Esophagus mucosa (tissue), 1 donor: ENCODE results near the gene CENPB. TPM values are rescaled to one million over a fixed set of nuclear protein-coding genes. Genes with fewer than 3 reads are reported as not detected.

Source experiments
- ATAC-seq: fragments of 200-7000 bp; cut with Tn5 transposase; one replicate; pipeline ENCODE4 v1.9.1; 2020
- total RNA-seq: library from RNA; stranded (reverse); gene quantifications from one replicate; pipeline ENCODE4 v1.2.4, GENCODE V29; 2023
- donor health status: DM: yes; HTN: yes; CAD: no.

Gene CENPB
- total RNA-seq, 1 donor from 2014 or later: 50.8 TPM

GRCh38 chr20:3787324-3788014, 929 bp upstream of the CENPB start:
- ATAC-seq: no peak

DNA sequence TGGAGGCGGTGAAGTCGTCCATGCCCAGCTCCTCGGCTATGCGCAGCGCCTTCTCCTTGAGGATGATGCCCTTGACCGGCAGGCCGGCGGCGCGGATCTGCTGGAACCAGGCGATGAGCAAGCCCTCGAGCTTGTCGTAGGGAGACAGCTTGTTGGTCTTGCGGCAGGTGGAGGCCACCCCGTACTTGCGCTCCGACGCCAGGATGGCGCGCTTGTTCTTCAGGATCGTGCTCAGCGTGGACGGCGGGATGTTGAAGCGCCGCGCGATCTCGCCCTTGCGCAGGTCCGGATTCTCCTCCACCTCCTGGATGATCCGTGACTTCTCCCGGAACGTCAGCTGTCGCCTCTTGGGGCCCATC, 435 bp downstream of the CENPB start:
- peak; percentile 14 for ATAC-seq

DNA sequence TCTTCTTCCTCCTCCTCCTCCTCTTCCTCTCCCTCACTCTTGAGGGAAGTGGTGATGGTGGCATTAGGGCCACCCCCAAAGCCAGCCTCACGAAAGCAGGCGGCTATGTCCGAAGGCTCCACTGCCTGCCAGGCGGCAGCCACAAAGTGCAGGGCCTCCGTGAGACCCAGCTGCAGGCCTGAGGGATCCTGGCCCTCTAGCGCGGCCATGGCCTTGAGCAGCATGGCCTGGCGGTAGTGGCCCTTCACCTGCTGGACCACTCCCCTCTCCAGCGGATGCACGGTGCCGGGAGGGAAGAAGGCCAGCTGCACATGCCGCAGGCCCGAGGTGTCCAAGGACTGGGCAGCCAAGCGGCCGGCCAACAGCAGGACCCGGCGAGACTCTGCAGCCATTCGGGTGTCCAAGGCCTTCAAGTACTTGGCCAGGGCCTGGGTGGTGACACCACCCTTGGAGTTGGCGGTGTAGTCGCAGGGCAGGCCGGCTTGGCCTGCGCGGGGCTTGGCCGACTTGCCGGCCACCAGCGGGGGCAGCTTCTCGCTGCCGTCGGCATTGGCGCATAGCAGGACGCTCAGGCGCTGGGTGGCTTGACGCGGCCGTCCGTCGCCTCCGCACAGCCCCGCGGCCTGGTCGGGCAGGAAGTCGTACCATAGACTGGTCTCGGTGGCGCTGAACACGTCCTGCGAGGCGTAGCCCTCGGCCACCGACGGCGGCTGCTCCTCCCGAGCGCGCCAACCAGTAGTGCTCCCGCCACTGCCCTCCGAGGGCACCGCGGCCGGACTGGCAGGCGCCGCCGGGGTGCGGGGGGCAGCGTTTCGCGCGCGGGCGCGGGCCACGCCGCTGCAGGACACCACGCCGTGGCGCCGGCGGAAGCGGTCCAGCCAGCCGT, 1.1 kb downstream of the CENPB start:
- ATAC-seq: peak; percentile 23

DNA sequence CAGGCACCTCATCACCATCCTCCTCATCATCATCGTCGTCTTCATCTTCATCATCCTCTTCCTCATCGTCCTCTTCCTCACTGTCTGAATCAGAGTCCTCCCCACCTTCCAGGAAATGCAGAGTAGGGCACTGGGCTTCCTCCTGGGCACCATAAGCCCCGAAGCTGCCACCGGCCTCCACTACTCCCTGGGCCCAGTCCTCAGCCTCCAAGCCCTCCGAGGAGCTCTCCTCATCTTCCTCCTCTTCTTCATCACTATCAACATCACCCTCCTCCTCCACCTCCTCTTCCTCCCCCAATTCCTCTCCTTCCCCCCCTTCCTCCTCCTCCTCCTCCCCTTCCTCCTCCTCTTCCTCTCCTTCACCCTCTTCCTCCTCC, 1.7 kb downstream of the CENPB start:
- no peak for ATAC-seq

DNA sequence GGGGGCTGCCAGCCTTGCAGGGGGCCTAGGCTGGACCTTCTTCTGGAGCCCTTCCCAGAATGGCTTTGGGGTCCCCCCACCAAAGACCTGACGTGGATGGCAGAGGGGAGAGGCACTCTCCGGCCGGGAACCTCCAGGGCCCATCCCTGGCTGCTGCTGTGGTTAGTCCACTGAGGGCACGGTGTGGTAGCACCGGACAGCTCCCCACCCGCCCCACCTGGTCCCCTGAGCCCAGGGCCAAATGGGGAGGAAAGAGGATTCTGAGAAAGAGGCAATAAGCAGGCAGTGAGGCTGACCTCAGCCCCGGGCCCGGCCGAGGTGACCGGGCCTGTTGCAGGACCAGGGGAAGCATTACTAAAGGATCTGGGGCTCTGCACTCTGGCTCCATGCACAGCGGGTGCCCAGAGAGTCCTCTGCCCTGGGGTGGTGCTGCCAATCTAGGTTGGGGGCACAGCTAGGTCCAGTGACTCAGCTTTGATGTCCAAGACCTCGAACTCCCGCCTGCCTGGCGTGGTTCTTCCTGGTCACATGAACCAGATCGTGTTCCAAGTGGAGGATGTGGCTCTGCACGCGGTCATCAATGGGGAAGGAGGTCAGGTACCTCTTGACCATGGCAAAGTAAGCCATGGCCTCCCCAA, 2.2 kb downstream of the CENPB start:
- ATAC-seq: no peak

- ATAC-seq: no peak
Observed at GRCh38 chr20:3783511-3784195, 2.9 kb downstream of the CENPB start.

- peak; percentile 7 for ATAC-seq
Observed at GRCh38 chr20:3783068-3783489, 3.5 kb downstream of the CENPB start.

GRCh38 chr20:3782597-3782996, 3.9 kb downstream of the CENPB start:
- ATAC-seq: no peak

GRCh38 chr20:3781153-3781910, 5.2 kb downstream of the CENPB start, which contains the start of gene SPEF1:
Gene SPEF1, minus strand, starts transcription at chr20:3781448. Its CDS starts 161 bp downstream, at chr20:3781287.
- ATAC-seq: peak; percentile 62

DNA sequence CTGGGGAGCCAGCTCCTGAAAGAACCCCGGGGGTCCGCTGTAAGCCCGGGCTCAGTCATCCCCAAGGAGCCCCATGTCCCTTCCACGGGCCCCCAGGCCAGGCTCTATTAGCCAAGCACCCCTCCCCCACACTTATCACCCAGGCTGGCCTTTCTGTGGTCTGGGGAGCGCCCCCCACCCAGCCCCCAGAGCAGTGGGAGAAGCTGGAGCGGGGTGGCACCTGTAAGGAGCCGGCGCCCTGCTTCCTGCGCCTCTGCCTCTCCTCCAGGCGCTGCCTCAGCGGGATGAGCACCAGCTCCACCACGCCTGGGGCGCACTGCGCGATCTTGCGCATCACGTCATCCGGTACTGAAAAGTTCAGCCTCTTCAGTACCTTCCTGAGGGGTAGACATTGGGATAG, 7.6 kb downstream of the CENPB start:
- ATAC-seq: no peak

DNA sequence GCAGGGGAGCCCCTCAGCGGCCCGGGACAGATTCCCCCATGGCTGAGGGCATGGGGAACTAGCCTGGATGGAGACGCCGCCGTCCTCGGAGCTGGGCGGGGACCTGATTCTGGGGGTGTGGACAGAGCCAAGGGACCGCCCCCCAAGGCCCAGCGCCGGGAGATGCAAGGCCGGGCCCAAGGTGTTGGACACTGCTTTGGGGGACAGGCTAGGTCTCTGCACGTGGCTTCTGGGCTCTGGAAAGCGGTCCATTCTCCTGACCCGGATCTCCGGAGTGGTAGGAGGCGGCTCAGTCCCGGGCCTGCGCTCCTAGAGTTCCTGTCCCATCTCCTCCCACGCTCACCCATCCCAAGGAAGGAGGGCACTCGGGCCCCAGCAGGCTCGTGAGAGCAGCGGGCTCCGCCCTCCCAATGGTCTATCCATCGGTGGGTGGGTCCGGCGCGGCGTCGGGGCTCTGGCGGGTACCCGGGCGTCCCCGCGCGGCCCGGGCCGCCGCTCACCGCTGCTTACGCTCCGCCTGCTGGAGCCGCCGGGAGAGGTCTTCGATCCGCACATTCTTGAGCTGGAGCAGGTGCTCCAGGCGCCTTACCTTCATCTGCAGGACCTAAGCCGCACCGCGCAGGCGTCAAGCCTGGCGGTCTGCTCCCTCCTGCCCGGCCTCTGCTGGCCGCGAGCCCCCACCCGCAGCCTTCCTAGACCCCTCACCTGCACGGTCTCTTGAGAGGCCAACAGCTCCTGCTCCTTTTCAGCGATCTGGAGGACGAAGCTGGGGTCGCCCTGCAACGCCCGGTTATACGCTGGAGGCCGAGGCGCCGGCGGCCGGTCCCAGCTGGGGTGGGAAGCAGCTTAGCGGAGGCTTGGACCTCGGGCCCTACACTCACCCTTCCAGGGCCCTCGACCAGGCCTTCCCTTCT, 8.6 kb downstream of the CENPB start:
- peak; percentile 45 for ATAC-seq

- ATAC-seq: no peak
Observed at GRCh38 chr20:3777381-3777715, 9.2 kb downstream of the CENPB start.

- no peak for ATAC-seq
Observed at GRCh38 chr20:3775457-3776108, 11.0 kb downstream of the CENPB start.

- no peak for ATAC-seq
Observed at GRCh38 chr20:3771552-3772058, 14.9 kb downstream of the CENPB start.

GRCh38 chr20:3768342-3769130, 18.0 kb downstream of the CENPB start:
- ATAC-seq: peak; percentile 54

DNA sequence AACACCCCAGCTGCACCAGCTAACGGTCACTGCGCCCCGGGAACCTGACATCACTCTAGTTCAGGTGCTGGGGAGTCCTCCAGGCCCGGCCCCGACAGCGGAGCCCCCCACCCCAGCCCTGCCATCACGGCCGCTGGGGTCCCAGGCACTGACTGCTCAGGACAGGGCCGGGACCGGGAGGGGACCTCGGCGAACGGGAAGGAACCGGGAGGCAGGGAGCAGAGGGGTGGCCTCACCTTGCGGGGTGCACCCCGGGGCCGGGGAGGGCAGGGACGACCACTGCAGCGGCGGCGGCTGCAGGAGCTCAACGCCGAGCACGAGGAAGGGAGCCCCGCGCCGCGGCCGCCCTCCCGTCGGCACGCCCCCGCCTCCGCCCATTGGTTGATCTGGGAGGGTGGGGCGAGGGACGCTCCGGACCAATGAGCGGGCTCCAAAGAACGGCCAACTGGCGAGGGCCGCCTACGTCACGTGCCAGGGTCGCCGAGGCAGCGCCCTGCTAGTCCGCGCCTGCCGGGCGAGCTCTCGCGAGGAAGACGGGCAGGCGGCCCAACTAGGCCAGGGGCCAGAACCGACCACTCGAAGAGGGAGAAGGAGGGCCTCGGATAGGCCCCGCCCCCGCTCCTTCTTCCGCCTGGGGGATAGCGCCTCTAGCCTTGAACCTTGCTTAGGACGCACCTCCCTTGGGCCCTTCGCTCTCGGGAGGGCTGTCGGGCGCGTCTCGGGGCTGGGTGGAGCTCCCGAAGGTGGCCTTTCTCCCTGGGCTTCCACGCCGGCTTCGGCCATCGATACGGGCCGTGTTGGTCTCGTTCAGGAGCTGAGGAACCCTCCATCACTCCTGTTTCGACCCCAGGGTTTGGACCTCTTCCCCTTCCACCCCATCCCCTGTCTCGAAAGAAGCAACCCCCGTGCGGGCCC, 18.9 kb downstream of the CENPB start, which contains the start of gene ADISSP:
ADISSP (minus strand) TSS at position 327 of the 915 bp plus-strand sequence. CDS start 7,653 bp downstream, outside the sequence.
- peak; percentile 97 for ATAC-seq

- ATAC-seq: peak; percentile 13
Observed at GRCh38 chr20:3767110-3767426, 19.5 kb downstream of the CENPB start.

GRCh38 chr20:3766422-3767109, 20.0 kb downstream of the CENPB start:
- ATAC-seq: no peak
